Measurements from ENCODE around the gene NEUROD2. TPM values are rescaled to one million over a fixed set of nuclear protein-coding genes. Genes with fewer than 3 reads are reported as not detected.
A peak's percentile ranks its signal among the peaks of the same experiment; 100 is the strongest.

NEUROD2 gene
- total RNA-seq, 1 donor from 2014 or later = not detected

GRCh38 chr17:39625198-39625785 is 17.6 kb upstream of the NEUROD2 start:
- Mint-ChIP-seq H3K9me3 (no peaks in the 10 kb centered on the region), H3K4me3 (no peak overlapping the region), H3K27me3 (peaks cover 26% of the 10 kb centered on the region), H3K4me1 (peaks cover 26% of the 10 kb centered on the region), H3K27ac (no peak overlapping the region), H3K36me3 (ENCODE audit: low read depth) (no peaks in the 10 kb centered on the region)
- no peak for TF ChIP-seq CTCF (IDR thresholded peaks at IDR 0.05)
- ChIA-PET POLR2A (no interaction called here), CTCF (interaction anchor here (0.7 to 6.1 kb wide), 4 partner anchors 9 to 106 kb away, joined by 3 to 124 read pairs (median 30); no protein-coding TSS in a partner anchor)
- ATAC-seq (ENCODE audit: low read depth) (no peak), DNase-seq (no peak)
- intact Hi-C loops (cut with micrococcal nuclease) = loop anchor here (10.0 kb wide), 1 partner anchor 420 kb away; the partner anchor contains the start of gene RPL19

GRCh38 chr17:39624313-39624712 is 16.6 kb upstream of the NEUROD2 start:
- no peak for TF ChIP-seq CTCF (IDR thresholded peaks at IDR 0.05)
- CTCF ChIA-PET = interaction anchor here (1.2 to 6.1 kb wide), 6 partner anchors 10 to 107 kb away, joined by 3 to 124 read pairs (median 16); partner anchors contain the start of gene MIEN1
- Mint-ChIP-seq H3K4me3 (no peak overlapping the region), H3K36me3 (ENCODE audit: low read depth) (no peaks in the 10 kb centered on the region), H3K9me3 (no peaks in the 10 kb centered on the region), H3K27ac (no peak overlapping the region), H3K4me1 (peaks cover 26% of the 10 kb centered on the region), H3K27me3 (peaks cover 25% of the 10 kb centered on the region)
- POLR2A ChIA-PET = no interaction called here
- ATAC-seq (ENCODE audit: low read depth) (no peak), DNase-seq (no peak)
- intact Hi-C loops (cut with micrococcal nuclease) = loop anchor here (5.0 to 10.0 kb wide), 2 partner anchors 420 to 453 kb away; partner anchors contain the start of gene RPL19

GRCh38 chr17:39623356-39623950 is 15.7 kb upstream of the NEUROD2 start:
- DNase-seq (peak; percentile 89), ATAC-seq (ENCODE audit: low read depth) (peak; percentile 77)
- no peak overlapping the region for H3K27ac Mint-ChIP-seq
- ChIA-PET CTCF (interaction anchor here (0.6 to 6.1 kb wide), 36 partner anchors 9 to 463 kb away, joined by 3 to 124 read pairs (median 4); partner anchors contain the start of genes IKZF3, MIEN1, PSMD3 and STARD3), POLR2A (interaction anchor here (0.7 to 3.5 kb wide), 8 partner anchors 72 to 357 kb away, joined by 3 to 17 read pairs (median 8); partner anchors contain the start of genes MIEN1 and PSMD3)
- H3K4me3 Mint-ChIP-seq = no peak overlapping the region
- TF ChIP-seq CTCF (IDR thresholded peaks at IDR 0.05) = no peak
- H3K27me3 Mint-ChIP-seq = peaks cover 22% of the 10 kb centered on the region
- H3K9me3 Mint-ChIP-seq = no peaks in the 10 kb centered on the region
- intact Hi-C loops (cut with micrococcal nuclease) = loop anchor here (1.0 to 10.0 kb wide), 5 partner anchors 13 to 454 kb away; partner anchors contain the start of genes RPL19 and STARD3
- no peaks in the 10 kb centered on the region for H3K36me3 Mint-ChIP-seq (ENCODE audit: low read depth)
- peaks cover 28% of the 10 kb centered on the region for H3K4me1 Mint-ChIP-seq

- Mint-ChIP-seq H3K27ac (peak overlapping the region; percentile 60), H3K36me3 (ENCODE audit: low read depth) (no peaks in the 10 kb centered on the region), H3K9me3 (no peaks in the 10 kb centered on the region), H3K4me1 (peaks cover 28% of the 10 kb centered on the region), H3K4me3 (peak overlapping the region; percentile 70), H3K27me3 (peaks cover 18% of the 10 kb centered on the region)
- TF ChIP-seq CTCF (IDR thresholded peaks at IDR 0.05) = no peak
- DNase-seq (no peak), ATAC-seq (ENCODE audit: low read depth) (peak; percentile 26)
- intact Hi-C loops (cut with micrococcal nuclease) = loop anchor here (1.0 to 10.0 kb wide), 13 partner anchors 14 to 455 kb away; partner anchors contain the start of genes IKZF3, MIEN1, PNMT and PSMD3
- CTCF ChIA-PET = interaction anchor here (0.7 to 6.1 kb wide), 36 partner anchors 9 to 415 kb away, joined by 3 to 124 read pairs (median 5); partner anchors contain the start of genes IKZF3, MIEN1, NEUROD2 and PSMD3
- POLR2A ChIA-PET = interaction anchor here (0.6 to 3.5 kb wide), 12 partner anchors 71 to 358 kb away, joined by 3 to 17 read pairs (median 8); partner anchors contain the start of genes MIEN1 and PSMD3
Observed at GRCh38 chr17:39622380-39623006, 14.8 kb upstream of the NEUROD2 start.
